Superior temporal gyrus (tissue), 1 donor: ENCODE results near the gene CNNM3.
"Not testable (repeated sequence)": the region's sequence is repeated elsewhere in the genome, so short reads cannot be mapped to it uniquely, and the experiment has no call there.

Experiments used
- DNase-seq: peaks from one replicate; pipeline ENCODE4 v3.0.0-alpha.2; 2016; ENCODE audit errors: extremely low spot score

CNNM3 gene

DNA sequence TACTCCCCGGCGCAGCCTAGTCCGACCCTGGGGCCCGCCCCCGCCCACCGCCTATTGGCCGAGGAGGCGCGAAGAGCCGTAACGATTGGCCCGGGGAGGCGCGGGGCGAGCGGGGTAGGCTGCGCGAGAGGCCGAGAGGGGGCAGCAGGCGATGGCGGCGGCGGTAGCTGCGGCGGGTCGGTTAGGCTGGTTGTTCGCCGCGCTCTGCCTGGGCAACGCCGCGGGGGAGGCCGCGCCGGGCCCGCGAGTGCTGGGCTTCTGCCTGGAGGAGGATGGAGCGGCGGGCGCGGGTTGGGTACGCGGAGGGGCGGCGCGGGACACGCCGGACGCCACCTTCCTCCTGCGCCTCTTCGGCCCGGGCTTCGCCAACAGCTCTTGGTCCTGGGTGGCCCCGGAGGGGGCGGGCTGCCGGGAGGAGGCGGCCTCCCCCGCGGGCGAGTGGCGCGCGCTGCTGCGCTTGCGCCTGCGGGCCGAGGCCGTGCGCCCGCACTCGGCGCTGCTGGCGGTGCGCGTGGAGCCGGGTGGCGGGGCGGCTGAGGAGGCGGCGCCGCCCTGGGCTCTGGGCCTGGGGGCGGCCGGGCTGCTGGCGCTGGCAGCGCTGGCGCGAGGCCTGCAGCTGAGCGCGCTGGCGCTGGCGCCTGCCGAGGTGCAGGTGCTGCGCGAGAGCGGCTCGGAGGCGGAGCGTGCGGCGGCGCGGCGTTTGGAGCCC is at the start of gene CNNM3:
CNNM3 (plus strand) TSS at position 142 of the 709 bp plus-strand sequence; CDS start at position 152, 10 bp downstream.
- peak; percentile 93 for DNase-seq

DNA sequence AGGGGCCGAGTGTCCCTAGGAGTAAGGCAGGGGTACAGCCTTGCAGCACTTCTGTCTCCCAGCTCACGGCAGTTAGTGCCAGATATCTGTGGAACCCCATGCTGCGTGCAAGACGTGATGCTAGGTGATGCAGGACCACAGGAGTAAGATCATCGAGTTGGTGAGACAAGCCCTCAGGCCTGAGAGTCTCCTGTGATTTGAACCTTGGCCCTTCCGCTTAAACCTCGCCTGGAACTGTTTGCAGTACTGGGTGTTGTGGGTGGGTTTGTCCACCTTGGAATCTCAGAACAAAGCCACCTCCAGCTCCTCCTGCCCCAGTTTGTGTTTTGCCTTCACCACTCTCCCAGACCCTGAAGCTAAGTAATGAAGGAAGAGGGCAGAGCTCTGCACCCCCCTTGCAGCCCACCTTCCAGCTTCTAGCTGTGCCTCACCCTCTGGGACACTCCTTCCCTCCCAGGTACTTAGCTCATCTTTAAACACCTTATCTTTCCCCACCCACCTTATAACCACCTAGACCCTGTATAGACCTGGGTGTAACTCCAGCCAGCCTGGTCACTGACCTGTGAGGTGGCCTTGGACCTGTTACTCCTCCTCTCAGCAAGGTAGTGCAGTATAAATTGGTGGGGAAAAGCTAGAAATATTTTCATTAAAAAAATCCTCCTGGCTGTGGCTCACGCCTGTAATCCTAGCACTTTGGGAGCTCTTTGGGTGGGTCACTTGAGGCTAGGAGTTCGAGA is 48.8 kb upstream of the CNNM3 start:
- no peak for DNase-seq

DNA sequence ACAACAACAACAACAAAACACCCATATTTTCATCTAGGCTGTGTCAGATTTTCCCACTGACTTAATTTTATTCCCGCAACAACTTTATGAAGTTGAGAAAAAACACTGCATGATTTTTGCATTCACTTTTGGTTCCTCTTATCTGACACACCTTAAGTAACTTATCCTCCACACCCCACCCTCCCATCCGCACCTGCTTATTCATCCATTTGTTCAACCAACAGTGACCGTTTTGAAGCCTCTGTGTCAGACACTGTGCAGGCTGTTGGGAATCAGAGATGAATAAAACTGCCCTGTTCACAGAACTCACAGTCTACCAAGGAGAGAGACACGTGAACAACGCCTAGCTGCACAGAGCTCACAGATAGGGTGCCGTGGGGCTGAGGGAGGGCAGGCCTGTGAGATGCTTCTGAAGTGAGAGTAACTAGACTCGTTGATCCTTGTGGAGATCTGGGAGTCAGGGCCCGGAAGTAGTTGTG is 47.9 kb upstream of the CNNM3 start:
- no peak for DNase-seq

DNA sequence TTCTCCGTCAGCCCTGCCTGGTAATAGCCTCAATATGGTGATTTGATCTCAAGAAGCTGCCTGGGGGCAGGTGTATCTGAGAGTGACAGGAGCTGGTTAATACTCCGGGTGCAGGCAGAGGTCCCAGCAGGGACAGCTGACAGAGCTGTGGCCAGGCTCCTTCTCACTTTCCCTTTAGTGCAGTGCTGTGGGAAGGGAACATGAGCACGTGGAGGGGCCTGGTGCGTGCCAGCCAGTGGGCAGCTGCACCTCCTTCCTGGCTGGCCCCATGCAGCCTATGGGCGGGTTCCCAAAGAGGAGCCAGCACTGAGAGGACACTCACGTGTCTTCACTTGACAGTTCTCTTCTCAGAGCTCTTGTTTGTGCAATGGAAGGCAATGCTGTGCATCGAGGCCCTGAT is 46.3 kb upstream of the CNNM3 start:
- peak; percentile 53 for DNase-seq

DNA sequence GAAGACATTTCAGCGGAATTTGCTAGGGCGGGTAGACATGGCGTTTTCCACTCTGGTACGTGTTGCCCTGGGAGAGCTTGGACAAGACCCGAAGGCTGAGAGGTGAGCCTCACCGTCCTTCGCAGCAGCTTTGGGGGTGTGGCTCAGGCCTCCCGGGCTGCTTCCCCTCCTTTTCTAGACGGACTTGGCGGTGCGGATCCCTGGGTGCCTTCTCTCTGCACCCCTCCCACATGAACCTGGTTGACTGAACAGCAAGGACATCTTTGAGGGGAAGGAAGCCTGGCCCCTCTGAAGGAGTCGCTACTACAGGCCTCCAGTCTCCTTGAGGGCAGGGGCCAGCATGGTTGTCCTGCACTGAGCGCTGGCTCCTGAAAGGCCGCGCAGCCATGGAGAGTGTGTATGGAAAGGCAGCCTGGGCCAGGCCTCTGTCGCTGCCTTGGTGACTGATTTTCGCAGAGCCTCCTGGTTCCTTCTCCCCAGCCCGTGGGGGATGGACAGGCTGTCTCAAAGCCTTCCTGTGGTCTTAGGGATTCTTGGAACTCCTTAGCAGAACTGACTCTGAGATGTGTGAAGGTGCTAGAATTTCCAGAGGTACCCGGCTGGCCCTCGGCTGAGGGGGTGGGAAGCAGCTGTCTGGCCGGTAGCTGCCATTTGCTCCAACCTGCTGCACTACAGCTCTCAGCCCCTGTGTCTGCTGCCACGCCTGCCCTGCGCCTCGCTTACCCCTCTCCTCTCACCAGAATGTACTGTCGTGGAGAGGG is 45.4 kb upstream of the CNNM3 start:
- DNase-seq, result no peak

DNA sequence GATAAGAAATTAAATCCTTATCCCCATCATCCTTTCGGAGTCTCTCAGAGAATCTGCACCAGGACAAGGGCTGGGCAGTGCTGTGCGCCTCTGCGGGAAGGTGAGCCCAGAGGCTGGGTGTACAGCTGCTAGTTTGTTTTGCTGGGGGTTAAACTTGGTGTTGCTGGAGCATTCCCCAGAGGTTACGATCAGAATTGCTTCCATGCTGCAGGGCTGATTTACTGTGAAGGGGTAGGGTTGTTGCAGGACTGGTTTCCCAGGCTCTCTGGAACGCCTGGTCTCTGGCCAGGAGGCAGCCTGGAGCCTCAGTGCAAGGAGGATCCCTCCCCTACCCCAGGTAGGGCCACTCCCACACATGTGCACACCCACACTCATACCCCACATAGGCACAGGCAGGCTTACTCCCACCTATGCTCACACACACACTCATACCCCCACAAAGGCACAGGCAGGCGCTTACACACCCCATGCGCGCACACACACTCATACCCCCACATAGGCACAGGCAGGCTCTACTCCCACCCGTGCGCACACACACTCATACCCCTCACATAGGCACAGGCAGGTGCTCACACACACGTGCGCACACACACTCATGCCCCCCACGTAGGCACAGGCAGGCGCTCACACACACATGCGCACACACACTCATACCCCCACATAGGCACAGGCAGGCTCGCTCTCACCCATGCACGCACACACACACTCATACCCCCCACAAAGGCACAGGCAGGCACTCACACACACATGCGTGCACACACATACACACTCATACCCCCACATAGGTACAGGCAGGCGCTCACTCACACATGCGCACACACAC is 44.1 kb upstream of the CNNM3 start:
- no peak for DNase-seq

DNA sequence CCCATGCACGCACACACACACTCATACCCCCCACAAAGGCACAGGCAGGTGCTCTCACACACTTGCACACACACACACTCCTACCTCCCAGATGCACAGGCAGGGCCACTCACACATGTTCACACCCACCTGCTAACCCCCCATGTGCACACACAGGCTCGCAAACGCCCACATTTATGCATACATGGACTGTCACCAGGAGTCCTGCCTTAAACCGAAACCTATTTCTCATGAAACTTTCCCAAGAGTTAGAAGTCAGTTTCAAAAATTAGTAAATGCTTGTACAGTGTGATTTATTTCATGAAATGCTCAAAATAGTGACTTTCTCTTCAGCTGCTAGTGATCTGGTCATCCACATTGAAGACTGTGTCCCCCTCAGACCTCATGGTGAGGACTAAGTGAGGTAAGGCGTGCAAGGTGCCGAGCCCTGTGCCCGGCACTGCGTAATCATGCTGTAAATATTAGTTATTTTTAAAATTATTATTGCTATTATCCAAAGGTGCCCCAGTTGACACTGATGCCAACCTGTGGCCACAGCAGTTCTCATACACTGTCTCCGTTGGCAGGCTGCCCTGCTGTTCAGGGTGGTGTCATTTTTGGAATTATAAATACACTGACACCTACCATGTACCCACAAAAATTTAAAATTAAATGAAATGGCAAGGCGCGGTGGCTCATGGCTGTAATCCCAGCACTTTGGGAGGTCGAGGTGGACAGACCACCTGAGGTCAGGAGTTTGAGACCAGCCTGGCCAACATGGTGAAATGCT is 43.0 kb upstream of the CNNM3 start:
- DNase-seq, result no peak

DNA sequence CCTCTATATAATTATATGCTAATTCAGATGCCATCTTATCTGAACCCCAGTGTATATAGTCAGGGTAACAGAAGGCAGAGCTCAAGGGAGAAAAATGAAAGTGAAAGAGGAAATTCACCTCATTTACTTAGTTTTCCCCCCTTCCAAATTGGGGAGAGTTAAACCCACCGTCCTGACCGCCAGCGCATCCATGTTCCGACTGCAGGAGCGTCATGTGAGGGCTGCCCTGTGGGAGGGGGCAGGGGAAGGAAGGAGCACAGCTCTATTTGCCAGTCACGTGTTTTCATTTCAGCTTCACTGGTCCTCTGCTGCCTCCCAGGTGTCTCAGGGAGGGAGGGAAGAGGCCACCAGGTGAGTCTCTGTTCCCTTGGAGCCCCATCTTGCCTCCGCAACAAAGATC is 42.1 kb upstream of the CNNM3 start:
- DNase-seq, result no peak

DNA sequence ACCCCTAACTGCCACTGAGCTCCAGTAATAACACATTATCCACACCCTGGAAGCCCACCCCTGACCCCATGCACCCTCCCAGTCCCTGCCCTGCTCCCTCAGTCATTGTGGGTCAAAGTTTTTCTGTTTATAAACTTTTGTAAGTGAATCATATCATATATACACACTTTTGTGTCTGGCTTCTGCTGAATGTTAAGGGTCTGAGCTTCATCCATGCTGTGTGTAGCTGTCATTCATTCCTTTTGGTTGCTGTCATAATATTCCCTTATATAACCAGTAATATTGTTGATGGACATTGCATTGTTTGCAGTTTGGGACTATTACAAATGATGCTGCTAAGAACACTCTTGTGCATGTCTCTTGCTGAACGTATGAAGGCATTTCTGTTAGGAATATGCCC is 40.9 kb upstream of the CNNM3 start:
- DNase-seq, result no peak

DNA sequence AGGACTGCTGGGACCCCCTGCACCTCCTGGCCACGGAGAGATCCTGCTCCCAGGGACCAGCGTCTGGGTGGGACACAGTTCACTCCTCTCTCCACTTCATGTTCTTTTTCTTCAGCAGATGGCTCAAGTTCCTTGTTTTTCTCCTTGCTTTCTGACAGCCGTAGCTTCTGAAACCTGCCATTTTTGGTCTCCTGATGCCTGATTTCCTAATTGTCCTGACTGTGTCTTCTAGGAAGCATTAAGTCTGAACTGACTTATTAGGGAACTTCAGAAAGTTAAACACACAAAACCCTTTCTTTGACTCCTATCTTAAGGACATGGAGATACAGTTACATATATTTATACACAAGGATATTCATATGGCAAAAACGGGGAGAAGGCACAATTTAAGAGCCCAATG is 32.7 kb upstream of the CNNM3 start:
- DNase-seq, result no peak

DNA sequence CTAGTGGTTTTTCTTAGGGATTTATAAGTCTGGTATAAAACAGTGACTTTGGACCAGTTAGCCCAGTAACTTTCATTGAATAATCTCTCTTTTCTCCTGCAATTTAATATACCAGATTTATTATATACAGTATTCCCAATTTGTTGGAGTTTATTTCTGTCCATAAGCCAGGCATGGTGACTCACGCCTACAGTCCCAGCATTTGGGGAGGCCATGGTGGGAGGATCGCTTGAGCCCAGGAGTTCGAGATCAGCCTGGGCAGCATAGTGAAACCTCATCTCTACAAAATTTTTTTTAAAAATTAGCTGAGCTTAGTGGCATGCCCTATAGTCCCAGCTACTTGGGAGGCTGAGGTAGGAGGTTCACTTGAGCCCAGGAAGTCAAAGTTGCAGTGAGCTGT is 28.7 kb upstream of the CNNM3 start:
- no peak for DNase-seq

DNA sequence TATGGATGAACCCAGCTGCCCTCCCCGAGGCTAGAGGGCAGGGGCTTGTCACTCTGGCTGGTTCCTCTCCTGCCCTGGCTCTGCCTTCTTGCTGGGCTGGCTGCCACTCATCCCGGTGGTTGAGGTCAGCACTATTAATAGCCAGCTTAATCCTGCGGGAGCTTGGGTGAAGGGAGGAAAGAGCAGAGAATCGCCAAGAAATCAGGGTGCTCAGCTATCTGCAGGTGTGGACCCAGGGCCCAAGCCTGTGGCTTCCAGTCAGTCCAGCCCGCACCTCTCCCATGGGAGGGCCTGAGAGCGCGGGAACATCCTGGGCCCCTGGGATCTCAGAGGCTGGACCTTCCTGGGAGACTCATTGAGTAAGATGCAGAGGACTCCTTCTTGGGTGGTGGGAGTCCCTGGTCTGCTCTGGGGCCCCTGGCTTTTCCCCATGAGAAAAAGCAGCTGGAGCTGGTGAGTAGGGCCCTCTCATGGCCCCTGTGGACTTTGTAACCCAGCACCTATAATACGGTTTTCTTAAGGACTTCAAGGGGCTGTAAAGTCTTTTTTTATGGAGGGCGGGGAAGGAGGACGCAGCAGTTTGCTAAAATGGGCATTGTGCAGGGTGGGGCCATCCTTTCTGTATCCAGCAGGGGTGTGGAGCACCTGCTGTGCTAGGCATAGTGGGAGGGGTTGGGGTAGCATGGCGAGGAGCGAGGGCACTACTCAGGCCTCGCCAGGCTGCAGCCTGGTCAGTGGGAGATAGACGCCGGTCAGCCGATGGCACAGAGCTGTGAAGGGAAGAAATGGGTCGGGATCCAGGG is 27.4 kb upstream of the CNNM3 start:
- peak; percentile 43 for DNase-seq

DNA sequence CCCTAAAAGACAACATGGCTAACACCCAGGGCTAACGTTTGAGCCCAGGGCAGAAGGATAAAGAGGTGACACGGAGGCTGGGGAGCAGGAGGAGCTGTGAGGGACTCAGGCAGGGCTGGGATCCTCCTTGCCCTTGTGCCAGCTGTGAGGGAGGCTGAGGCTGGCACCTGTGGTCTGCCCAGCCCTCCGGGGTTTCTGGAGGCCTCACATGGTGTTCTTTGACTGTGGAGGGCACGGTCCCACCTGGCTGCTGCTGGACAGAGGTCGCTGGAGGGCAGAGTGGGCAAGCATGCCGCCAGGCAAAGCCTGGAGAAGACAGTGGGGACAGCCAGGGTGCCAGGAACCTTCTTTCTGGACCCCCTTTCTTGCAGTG is 26.8 kb upstream of the CNNM3 start:
- no peak for DNase-seq

DNA sequence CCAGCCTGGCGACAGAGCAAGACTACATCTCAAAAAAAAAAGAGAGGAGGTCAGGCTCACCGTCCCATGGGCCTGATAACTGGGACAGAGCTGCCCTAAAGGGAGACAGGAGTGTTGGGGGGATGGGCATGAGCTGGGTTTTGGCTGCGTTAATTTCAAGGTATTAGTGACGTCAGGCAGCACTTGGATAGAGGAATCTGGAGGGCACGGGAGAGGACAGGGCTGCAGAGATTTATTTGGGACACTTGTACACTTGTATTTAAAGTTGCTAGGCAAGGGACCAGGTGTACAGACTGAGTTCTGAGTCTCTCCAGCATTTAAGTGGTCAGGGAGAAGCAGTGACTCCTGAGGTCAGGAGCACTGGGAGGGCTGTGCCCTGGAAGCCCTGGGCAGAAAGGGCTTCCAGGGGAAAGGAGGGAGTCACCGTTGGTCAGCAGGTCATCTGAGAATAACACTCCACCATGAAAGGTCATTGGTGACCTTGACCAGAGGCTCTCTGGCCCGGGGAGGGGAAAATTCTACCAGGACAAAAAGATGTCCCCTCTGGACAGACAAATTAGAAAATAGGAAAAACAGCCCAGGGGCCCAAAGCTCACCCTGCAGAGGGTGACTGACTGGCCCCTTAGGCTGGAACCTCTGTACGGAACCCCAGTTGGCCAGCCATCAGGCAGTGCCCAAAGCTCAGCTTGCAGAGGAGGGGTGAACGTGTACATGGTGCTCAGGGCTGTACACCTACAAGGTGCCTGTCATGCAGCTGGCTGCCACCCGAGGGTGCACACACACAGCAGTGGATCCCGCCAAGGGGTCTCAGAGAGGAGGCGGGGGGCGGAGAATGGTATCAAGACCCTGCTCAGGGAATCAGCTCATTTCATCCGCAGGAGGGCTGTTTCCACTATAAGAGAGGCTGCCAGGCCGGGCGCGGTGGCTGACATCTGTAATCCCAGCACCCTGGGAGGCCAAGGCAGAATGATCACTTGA is 23.0 kb upstream of the CNNM3 start:
- DNase-seq, result no peak

DNA sequence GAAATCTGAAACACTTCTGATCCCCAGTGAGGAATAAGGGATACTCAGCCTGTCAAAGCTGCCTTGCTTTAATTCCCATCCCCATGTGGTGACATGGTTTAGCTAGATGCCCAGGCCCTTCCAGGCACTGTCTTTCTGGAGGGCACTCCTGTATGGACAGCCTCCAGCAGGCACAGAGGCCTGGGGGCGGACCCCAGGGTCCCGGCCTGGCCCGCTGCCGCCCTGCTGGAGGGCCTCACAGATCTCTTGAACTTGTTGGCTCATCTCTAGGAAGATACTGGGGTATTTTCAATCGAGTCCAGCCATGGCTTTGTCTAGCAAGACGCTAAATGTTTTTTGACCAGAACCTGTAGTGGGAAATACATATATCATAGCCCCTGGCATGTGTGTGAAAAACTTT is 21.0 kb upstream of the CNNM3 start:
- DNase-seq, result no peak

DNA sequence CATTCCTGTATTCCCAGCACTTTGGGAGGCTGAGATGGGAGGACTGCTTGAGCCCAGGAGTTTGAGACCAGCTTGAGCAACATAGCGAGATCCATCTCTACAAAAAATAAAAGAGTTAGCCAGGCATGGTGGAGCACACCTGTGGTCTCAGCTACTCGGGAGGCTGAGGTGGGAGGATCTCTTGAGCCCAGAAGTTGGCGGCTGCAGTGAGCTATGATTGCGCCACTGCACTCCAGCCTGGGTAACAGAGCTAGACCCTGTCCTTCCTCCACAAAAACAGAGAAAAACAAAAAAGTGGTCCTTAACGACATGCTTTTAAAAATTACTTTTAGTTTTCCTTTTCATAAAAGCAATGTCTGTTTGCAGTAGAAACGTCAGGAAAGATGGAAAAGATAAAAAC is 19.6 kb upstream of the CNNM3 start:
- DNase-seq, result not testable (repeated sequence)

DNA sequence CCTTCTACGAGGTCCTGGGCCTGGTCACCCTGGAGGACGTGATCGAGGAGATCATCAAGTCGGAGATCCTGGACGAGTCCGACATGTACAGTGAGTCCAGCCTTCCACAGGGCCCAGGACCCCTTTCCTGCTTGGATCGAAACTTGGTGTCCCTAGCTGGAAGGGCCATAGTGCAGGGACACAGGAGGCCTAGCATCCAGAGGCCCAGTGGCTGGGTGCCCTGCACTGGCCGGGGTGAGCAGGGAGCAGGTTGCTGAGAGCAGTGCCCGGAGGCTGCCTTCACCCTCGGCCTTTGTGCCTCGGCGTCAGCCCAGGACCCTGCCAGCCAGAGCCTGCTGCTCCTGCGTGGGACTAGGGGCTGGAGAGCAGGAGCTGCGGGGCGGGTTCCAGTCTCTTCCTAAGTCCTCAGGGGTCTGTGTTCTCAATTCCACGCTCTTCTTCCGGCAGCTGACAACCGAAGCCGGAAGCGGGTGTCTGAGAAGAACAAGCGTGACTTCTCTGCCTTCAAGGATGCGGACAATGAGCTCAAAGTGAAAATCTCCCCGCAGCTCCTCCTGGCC is 18.9 kb upstream of the CNNM3 start:
- DNase-seq, result no peak
